HG03060 (cell line): ENCODE results near the gene SNX30.

ENCODE experiments used
- ATAC-seq: cut with Tn5 transposase; IDR thresholded peaks from one replicate; pipeline ENCODE4 v1.9.1; 2021; ENCODE audit warnings: low read depth, moderate number of reproducible peaks; ENCODE audit not compliant: unreplicated experiment

Gene SNX30

GRCh38 chr9:112815868-112816267 is 65.3 kb downstream of the SNX30 start:
- no peak for ATAC-seq

GRCh38 chr9:112817860-112818203 is 67.3 kb downstream of the SNX30 start:
- ATAC-seq = no peak

GRCh38 chr9:112819635-112820496 is 69.3 kb downstream of the SNX30 start:
- no peak for ATAC-seq

DNA sequence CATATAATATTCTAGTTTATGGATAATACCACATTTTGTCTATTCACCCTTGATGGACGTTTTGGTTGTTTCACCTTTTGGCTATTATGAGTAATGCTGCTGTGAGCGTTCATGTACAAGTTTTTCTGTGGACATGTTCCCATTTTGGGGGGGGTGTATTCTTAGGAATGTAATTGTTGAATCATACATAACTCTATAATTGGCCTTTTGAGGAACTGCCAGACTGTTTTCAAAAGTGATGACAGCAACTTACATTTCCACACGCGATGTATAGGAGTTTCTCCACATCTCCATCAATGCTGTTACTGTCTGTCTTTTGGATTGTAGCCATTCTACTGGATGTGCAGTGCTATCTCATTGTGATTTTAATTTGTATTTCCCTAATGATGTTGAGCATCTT is 70.3 kb downstream of the SNX30 start:
- no peak for ATAC-seq

DNA sequence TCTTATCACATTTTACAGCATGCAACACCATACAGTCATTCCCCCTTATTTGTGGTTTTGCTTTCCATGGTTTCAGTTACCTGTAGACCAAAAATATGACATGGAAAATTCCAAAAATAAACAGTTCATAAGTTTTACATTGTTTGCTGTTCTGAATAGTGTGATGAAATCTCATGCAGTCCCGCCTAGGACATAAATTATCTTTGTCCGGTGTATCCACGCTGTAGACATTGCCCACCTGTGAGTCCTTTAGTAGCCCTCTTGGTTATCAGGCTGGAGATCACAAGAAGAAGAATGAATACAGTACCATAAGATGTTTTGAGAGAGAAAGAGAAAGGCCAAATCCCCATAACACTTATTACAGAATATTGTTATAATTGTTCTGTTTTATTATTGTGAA is 72.1 kb downstream of the SNX30 start:
- no peak for ATAC-seq

GRCh38 chr9:112823257-112823656 is 72.7 kb downstream of the SNX30 start:
- no peak for ATAC-seq

GRCh38 chr9:112831281-112831851 is 80.8 kb downstream of the SNX30 start:
- ATAC-seq = no peak

GRCh38 chr9:112831969-112832368 is 81.4 kb downstream of the SNX30 start:
- no peak for ATAC-seq

- no peak for ATAC-seq
Observed at GRCh38 chr9:112833081-112833480, 82.5 kb downstream of the SNX30 start.

DNA sequence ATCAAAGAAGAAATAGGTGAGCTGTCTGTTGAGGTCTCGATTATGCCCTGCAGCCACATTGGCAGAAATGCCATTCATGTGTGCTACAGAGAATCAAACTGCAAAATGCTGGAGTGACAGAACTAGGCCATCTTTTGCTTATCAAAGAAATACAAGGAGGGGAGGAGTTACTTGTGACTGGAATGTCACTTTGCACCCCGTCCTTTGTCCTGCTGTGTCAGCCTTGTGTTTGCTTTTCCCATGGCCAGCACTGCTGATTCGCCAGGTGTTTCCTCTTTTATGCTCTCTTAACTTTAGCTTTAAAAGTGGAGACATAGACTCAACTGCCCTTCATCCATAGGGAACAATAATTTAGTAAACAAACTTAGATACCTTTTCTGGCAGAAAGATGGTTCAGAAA is 85.8 kb downstream of the SNX30 start:
- no peak for ATAC-seq

GRCh38 chr9:112838342-112838741 is 87.8 kb downstream of the SNX30 start:
- no peak for ATAC-seq

- no peak for ATAC-seq
Observed at GRCh38 chr9:112839331-112839730, 88.8 kb downstream of the SNX30 start.

DNA sequence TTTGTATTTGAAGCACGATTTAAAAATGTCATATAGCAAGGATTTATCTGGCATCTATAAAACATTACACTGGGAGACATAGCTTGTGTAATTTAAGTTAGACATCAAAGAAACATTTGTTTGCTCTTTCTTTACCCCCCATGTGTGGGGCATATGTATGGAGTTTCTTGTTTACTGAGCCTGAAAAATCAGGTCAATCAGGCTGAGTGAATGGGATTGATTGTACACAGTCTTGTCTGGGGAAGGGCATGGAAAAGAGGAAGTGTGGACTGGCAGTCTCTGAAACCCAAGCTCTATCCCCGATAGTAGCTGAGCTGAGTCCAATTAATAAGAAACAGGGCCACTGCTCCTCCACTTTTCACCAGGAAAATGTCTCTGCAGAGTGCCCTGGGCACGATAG is 90.7 kb downstream of the SNX30 start:
- no peak for ATAC-seq

DNA sequence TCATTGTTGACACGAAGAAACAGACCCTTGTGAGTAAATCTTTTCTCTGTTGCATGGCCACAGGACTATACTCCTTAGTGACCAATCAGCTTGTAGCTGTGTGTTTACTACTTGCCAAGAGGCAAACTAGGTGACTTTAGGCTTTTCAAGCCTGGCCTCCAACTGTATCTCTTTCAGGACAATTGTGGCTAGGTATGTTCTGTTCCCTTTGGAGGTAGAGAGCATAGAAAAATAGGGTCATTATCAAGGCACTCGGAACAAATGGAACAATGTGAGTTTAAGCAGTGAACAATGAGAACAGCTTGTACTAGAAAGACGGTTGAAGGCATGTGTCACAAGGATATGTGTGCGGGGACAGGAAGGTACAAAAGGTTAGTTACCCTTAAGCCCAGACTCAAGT is 92.0 kb downstream of the SNX30 start:
- no peak for ATAC-seq

- ATAC-seq = peak; percentile 91
Observed at GRCh38 chr9:112844771-112845542, 94.4 kb downstream of the SNX30 start.

DNA sequence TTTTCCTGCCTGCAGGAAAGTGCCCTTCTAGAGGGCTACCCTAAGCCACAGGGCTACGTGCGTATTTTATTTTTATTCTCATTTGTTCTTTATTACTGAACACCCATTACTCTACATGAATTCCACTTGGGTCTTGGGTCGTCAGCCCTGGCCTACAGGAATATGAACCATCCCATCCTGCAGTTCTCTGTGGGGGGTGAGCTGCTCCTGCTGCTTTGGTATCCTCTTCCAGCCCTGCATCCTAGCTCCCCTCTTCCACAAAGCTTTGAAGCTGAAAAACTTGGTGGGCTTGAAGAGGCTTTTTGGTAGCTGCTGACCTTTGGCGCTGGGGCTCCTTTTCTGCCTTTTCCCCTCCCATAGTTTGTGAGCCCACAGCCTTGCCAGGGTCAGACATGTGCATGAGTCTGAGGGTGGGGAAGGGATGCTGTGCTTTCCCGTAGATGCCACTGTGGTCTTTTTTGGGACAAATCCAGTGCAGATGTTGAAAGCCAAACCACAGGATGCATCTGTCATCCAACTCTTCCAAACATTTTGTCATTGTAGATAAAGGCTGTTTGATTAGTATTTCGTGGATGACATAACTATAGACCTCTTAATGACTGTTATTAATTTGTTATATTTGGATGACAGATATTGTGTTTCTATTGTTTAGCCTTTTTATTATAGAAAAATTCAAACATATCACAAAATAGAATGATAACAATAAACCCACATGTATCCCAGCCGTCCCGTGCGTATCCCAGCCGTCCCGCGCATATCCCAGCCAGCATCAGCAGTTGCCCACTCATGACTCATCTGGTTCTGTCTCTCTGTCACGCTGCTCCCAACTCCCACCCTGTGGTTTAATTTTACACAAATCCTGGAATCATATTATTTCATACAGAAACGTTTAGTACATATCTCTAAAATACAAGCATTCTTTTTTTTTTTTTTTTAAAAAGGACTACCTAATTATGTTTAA is 96.2 kb downstream of the SNX30 start:
- ATAC-seq = no peak

DNA sequence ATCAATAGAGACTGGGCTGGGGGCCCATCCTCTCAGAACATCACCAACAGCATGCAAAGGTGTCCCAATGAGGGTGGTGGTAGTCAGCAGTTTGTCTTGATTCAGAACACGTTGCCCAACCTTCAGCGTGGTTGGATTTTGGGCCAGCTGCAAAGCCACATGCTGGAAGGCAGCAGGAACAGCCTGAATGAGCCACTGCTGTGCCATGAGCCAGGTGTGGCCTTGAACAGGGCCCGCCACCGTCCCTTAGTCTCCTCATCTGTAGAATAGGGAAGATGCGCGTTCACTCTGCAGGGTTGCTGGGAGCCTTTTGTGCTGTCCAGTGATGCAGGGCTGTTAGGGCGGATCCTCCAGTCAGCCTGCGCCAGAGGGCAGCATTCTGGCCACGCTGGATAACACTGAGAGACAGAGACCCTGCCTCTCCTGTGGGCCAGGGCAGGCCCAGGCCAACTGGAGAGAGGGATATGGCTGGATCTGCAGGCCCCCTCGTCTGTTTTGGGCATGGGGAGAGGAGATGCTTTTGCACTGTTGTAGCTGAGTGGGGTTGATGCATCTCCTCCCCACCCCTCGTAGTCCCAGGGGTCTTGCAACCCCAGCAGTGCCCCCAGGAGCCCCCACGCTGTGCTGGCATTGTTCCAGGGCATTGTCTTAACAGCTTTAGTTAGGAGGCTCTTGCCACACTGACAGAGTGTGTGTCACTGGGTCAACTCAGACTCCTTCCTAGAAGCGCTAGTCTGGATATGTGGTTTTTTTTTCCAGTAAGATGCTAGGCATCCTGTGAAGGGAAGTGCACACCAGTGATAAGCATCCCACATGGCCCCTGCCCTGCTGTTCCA is 98.0 kb downstream of the SNX30 start:
- ATAC-seq = no peak

GRCh38 chr9:112849363-112849922 is 98.9 kb downstream of the SNX30 start:
- ATAC-seq = no peak

GRCh38 chr9:112850840-112851239 is 100.3 kb downstream of the SNX30 start:
- no peak for ATAC-seq
